Prostate gland (tissue), 2 donors: ENCODE results near the gene RNF113B.

ENCODE experiments used
- POLR2AphosphoS5 ChIP-seq: sonication (generic); formaldehyde crosslinking; IDR thresholded peaks from one replicate; pipeline ENCODE4 v1.6.1; 2017; ENCODE audit warnings: antibody characterized with exemption
- TF ChIP-seq, protein P1 (sequence below), 4 experiments: fragments of 200-600 bp in 2 of 4; fragments of 450-650 bp in 2 of 4; sonication (generic) in 2 of 4; IDR thresholded peaks; 1 replicate in 3 of 4; 2 replicates in 1 of 4; pipeline ENCODE4 v1.5.1; 2016 to 2019; ENCODE audit warnings: antibody characterized with exemption in 4 of 4, mild to moderate bottlenecking in 2 of 4, moderate library complexity in 2 of 4

GRCh38 chr13:98157188-98157587 lies 19.9 kb downstream of the RNF113B start:
- TF ChIP-seq POLR2AphosphoS5: no peak
- TF ChIP-seq, protein P1, sequence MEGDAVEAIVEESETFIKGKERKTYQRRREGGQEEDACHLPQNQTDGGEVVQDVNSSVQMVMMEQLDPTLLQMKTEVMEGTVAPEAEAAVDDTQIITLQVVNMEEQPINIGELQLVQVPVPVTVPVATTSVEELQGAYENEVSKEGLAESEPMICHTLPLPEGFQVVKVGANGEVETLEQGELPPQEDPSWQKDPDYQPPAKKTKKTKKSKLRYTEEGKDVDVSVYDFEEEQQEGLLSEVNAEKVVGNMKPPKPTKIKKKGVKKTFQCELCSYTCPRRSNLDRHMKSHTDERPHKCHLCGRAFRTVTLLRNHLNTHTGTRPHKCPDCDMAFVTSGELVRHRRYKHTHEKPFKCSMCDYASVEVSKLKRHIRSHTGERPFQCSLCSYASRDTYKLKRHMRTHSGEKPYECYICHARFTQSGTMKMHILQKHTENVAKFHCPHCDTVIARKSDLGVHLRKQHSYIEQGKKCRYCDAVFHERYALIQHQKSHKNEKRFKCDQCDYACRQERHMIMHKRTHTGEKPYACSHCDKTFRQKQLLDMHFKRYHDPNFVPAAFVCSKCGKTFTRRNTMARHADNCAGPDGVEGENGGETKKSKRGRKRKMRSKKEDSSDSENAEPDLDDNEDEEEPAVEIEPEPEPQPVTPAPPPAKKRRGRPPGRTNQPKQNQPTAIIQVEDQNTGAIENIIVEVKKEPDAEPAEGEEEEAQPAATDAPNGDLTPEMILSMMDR (IDR thresholded peaks at IDR 0.05): no peak
